Endometrial microvascular endothelial cells (primary cell): ENCODE data around the gene MIDN. TPM values are rescaled to one million over a fixed set of nuclear protein-coding genes. Genes with fewer than 3 reads are reported as not detected.

ENCODE experiments used
- in situ Hi-C: cut with HindIII; loops from 2 replicates; pipeline ENCODE4 v1.10.0; 2017; ENCODE audit warnings: low sequenced_read_pairs, low pct_unique_long_range_greater_than_20kb; ENCODE audit errors: inconsistent ontology term
- total RNA-seq: library from RNA; depleted of rRNA; stranded (reverse); fragments of >200 nt; gene quantifications from one replicate; pipeline ENCODE4 v1.2.3, GENCODE V29; 2015; ENCODE audit errors: inconsistent ontology term

MIDN gene
- total RNA-seq, 1 donor from 2014 or later, result 13.8 TPM

GRCh38 chr19:1253514-1254080, 5.2 kb downstream of the MIDN start:
- in situ Hi-C loops, result no loop called here

GRCh38 chr19:1254081-1254527, 5.7 kb downstream of the MIDN start:
- in situ Hi-C loops, result no loop called here

GRCh38 chr19:1254530-1255185, 6.3 kb downstream of the MIDN start:
- in situ Hi-C loops, result no loop called here

GRCh38 chr19:1255186-1256161, 7.1 kb downstream of the MIDN start:
- in situ Hi-C loops, result no loop called here

- in situ Hi-C loops, result no loop called here
Measured at GRCh38 chr19:1256646-1257474, 8.5 kb downstream of the MIDN start.

GRCh38 chr19:1257475-1258162, 9.2 kb downstream of the MIDN start:
- in situ Hi-C loops, result no loop called here

GRCh38 chr19:1258163-1258492, 9.7 kb downstream of the MIDN start:
- in situ Hi-C loops, result no loop called here

GRCh38 chr19:1258707-1259205, 10.4 kb downstream of the MIDN start:
- in situ Hi-C loops, result no loop called here

- in situ Hi-C loops, result no loop called here
Measured at GRCh38 chr19:1259206-1259875, 11.0 kb downstream of the MIDN start.

- in situ Hi-C loops, result no loop called here
Measured at GRCh38 chr19:1259876-1260748, 11.7 kb downstream of the MIDN start.

- in situ Hi-C loops, result no loop called here
Measured at GRCh38 chr19:1260749-1261537, 12.6 kb downstream of the MIDN start.

GRCh38 chr19:1261538-1261797, 13.1 kb downstream of the MIDN start:
- in situ Hi-C loops, result no loop called here

GRCh38 chr19:1261798-1262622, 13.6 kb downstream of the MIDN start:
- in situ Hi-C loops, result no loop called here

GRCh38 chr19:1262623-1263123, 14.3 kb downstream of the MIDN start:
- in situ Hi-C loops, result no loop called here

- in situ Hi-C loops, result no loop called here
Measured at GRCh38 chr19:1263188-1263587, 14.8 kb downstream of the MIDN start.
